ENCODE results near the gene MAEA.
"Not testable (repeated sequence)": the region's sequence is repeated elsewhere in the genome, so short reads cannot be mapped to it uniquely, and the experiment has no call there.

Gene MAEA

DNA sequence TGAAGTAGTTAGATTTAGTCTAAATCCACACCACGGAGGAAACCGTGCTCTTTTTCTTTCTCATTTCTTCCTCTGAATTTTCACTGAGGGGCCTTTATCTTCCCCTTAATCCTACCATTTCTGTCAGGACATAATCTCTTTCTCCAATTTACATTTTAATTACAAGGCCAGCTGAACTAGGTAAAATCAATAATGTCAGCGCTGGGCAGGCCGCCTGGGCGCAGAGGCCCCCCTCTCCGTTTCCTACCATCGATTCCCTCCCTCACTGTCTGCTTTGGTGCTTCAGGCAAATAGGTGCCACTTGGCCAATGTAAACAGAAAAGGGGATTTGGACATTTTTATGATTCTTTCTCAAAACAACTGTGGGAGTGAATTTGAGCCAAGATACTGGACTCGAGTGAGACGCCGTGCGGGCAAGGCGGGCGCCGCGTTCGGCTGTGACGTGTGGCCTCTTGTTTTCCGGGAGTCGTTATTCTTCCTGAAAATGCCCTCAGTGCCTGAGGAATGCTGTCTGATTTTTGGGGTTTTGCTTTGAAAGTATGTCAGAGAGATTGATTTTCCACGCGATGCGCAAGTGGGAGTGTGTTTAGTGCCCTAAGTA lies 79.9 kb downstream of the MAEA start:
- CTCF ChIA-PET = interaction anchor here (1.0 to 1.1 kb wide), 2 partner anchors 13 to 14 kb away, joined by 3 to 5 read pairs; no protein-coding TSS in a partner anchor
- POLR2A ChIA-PET = no interaction called here
- H3K4me3 ChIP-seq (ENCODE audit: low read depth, low read length) = no peak overlapping the region
- TF ChIP-seq, protein P1, sequence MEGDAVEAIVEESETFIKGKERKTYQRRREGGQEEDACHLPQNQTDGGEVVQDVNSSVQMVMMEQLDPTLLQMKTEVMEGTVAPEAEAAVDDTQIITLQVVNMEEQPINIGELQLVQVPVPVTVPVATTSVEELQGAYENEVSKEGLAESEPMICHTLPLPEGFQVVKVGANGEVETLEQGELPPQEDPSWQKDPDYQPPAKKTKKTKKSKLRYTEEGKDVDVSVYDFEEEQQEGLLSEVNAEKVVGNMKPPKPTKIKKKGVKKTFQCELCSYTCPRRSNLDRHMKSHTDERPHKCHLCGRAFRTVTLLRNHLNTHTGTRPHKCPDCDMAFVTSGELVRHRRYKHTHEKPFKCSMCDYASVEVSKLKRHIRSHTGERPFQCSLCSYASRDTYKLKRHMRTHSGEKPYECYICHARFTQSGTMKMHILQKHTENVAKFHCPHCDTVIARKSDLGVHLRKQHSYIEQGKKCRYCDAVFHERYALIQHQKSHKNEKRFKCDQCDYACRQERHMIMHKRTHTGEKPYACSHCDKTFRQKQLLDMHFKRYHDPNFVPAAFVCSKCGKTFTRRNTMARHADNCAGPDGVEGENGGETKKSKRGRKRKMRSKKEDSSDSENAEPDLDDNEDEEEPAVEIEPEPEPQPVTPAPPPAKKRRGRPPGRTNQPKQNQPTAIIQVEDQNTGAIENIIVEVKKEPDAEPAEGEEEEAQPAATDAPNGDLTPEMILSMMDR (IDR thresholded peaks at IDR 0.05; ENCODE audit: insufficient read depth, low read length, missing control alignments) = no peak
- DNase-seq (ENCODE audit: low read depth, low spot score) = no peak

- DNase-seq (ENCODE audit: low read depth, low spot score) = no peak
- no peak overlapping the region for H3K4me3 ChIP-seq (ENCODE audit: low read depth, low read length)
- CTCF ChIA-PET = interaction anchor here (1.1 kb wide), 2 partner anchors 14 kb away, joined by 3 read pairs; no protein-coding TSS in a partner anchor
- POLR2A ChIA-PET = no interaction called here
- TF ChIP-seq, protein P1 (IDR thresholded peaks at IDR 0.05; ENCODE audit: insufficient read depth, low read length, missing control alignments) = no peak
These were observed 80.8 kb downstream of the MAEA start for GRCh38 chr4:1370321-1371124.

- ChIA-PET CTCF (interaction anchor here (1.1 kb wide), 1 partner anchor 15 kb away, joined by 3 read pairs; no protein-coding TSS in a partner anchor), POLR2A (no interaction called here)
- no peak for DNase-seq (ENCODE audit: low read depth, low spot score)
- no peak overlapping the region for H3K4me3 ChIP-seq (ENCODE audit: low read depth, low read length)
- TF ChIP-seq, protein P1 (IDR thresholded peaks at IDR 0.05; ENCODE audit: insufficient read depth, low read length, missing control alignments) = no peak
These were observed 81.8 kb downstream of the MAEA start for GRCh38 chr4:1371176-1372165.

DNA sequence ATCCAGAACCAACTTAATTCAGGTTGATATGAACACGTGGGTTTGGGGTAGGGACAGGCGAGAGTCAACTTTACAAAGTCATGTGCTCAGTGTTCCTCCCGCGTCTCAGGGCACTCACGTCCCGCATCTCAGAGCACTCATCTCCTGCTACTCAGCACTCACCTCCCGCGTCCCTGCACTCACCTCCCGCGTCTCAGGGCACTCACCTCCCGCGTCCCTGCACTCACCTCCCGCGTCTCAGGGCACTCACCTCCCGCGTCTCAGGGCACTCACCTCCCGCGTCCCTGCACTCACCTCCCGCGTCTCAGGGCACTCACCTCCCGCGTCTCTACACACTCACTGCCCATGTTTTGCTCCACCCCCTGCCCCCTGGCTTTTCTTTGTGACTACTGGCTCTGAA lies 82.9 kb downstream of the MAEA start:
- H3K4me3 ChIP-seq (ENCODE audit: low read depth, low read length); POLR2A ChIA-PET; DNase-seq (ENCODE audit: low read depth, low spot score); CTCF ChIA-PET: not testable (repeated sequence)

DNA sequence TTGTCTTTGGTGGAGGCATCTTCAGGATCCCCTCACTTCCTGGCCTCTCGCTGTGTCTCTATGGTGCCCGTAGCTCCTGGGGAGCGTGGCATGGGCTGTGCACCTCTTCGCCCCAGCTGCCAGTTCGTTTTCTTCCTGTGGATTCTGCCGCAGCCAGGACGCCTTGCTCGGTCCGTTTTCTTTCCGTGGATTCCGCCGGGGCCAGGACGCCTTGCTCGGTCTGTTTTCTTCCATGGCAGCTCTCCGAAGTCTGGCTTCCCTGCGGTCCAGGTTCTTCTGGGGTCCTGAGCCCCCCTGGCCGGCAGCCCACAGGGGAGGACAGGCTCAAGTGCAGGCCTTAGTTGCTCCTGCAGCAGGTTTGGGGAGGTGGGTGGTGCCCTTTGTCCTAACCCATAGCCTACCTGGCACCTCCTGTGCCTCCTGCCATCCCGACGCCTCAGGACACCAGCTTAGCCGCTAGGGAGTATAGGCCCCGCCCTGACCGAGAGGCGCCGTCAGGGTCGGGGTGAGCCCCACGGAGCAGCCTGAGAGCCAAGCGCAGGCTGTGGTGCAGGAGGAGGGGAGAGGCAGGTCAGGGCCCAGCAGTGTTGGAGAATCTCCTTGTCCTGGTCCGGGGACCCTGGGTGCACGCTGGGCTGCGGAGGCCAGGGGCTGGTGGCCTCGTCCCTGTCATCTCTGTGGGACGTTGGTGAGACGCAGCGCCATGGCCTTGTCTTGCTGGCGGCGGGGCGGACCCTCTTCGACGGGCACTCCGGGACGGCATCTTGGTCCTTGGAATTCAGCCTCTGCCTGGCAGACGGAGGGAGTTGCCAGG lies 84.4 kb downstream of the MAEA start:
- POLR2A ChIA-PET = no interaction called here
- CTCF ChIA-PET = interaction anchor here (1.4 kb wide), 1 partner anchor 19 kb away, joined by 4 read pairs; no protein-coding TSS in a partner anchor
- DNase-seq (ENCODE audit: low read depth, low spot score) = no peak
- H3K4me3 ChIP-seq (ENCODE audit: low read depth, low read length) = no peak overlapping the region
- TF ChIP-seq, protein P1 (IDR thresholded peaks at IDR 0.05; ENCODE audit: insufficient read depth, low read length, missing control alignments) = no peak

GRCh38 chr4:1374706-1375045 lies 85.0 kb downstream of the MAEA start:
- TF ChIP-seq, protein P1 (IDR thresholded peaks at IDR 0.05; ENCODE audit: insufficient read depth, low read length, missing control alignments) = no peak
- ChIA-PET POLR2A (no interaction called here), CTCF (interaction anchor here (0.9 kb wide), 1 partner anchor 24 kb away, joined by 3 read pairs; no protein-coding TSS in a partner anchor)
- no peak for DNase-seq (ENCODE audit: low read depth, low spot score)
- no peak overlapping the region for H3K4me3 ChIP-seq (ENCODE audit: low read depth, low read length)

All from AG04449 (cell line).